DMS114 treated with DMSO at 0.1 percent for 48 hours (cell line): ENCODE results near the gene PRTG.
"Not testable (repeated sequence)": the region's sequence is repeated elsewhere in the genome, so short reads cannot be mapped to it uniquely, and the experiment has no call there.

Source experiments
- DNase-seq: peaks from one replicate; lab custom pipeline; 2025; ENCODE audit not compliant: unreplicated experiment; lab: John Stamatoyannopoulos, UW

The PRTG gene

GRCh38 chr15:55698653-55699052 lies 44.3 kb downstream of the PRTG start:
- no peak for DNase-seq

GRCh38 chr15:55696221-55696620 lies 46.7 kb downstream of the PRTG start:
- DNase-seq: no peak

- no peak for DNase-seq
Observed at GRCh38 chr15:55695432-55695831, 47.5 kb downstream of the PRTG start.

GRCh38 chr15:55694652-55695150 lies 48.3 kb downstream of the PRTG start:
- DNase-seq: no peak

- not testable (repeated sequence) for DNase-seq
Observed at GRCh38 chr15:55693116-55693515, 49.8 kb downstream of the PRTG start.

GRCh38 chr15:55687792-55688191 lies 55.2 kb downstream of the PRTG start:
- no peak for DNase-seq

GRCh38 chr15:55685286-55685685 lies 57.7 kb downstream of the PRTG start:
- no peak for DNase-seq

- DNase-seq: no peak
Observed at GRCh38 chr15:55683376-55683775, 59.6 kb downstream of the PRTG start.

GRCh38 chr15:55681631-55682030 lies 61.3 kb downstream of the PRTG start:
- DNase-seq: no peak

- DNase-seq: no peak
Observed at GRCh38 chr15:55676507-55676906, 66.4 kb downstream of the PRTG start.

- DNase-seq: no peak
Observed at GRCh38 chr15:55673287-55673686, 69.7 kb downstream of the PRTG start.

GRCh38 chr15:55669270-55669669 lies 73.7 kb downstream of the PRTG start:
- DNase-seq: no peak

- no peak for DNase-seq
Observed at GRCh38 chr15:55665605-55666227, 77.2 kb downstream of the PRTG start.

- DNase-seq: no peak
Observed at GRCh38 chr15:55661428-55661827, 81.5 kb downstream of the PRTG start.

GRCh38 chr15:55660153-55660552 lies 82.8 kb downstream of the PRTG start:
- no peak for DNase-seq

- DNase-seq: no peak
Observed at GRCh38 chr15:55659481-55659880, 83.5 kb downstream of the PRTG start.

GRCh38 chr15:55658886-55659285 lies 84.1 kb downstream of the PRTG start:
- no peak for DNase-seq

GRCh38 chr15:55654561-55655031 lies 88.4 kb downstream of the PRTG start:
- no peak for DNase-seq

- no peak for DNase-seq
Observed at GRCh38 chr15:55652909-55653495, 90.0 kb downstream of the PRTG start.

GRCh38 chr15:55652359-55652758 lies 90.6 kb downstream of the PRTG start:
- no peak for DNase-seq

- no peak for DNase-seq
Observed at GRCh38 chr15:55649058-55649423, 93.9 kb downstream of the PRTG start.

GRCh38 chr15:55638764-55639163 lies 104.2 kb downstream of the PRTG start:
- DNase-seq: no peak

GRCh38 chr15:55637086-55637485 lies 105.9 kb downstream of the PRTG start:
- DNase-seq: no peak
